Activated CD4-positive, alpha-beta T cell treated with anti-CD3 and anti-CD28 coated beads for 1 hour (primary cell): ENCODE data around the gene DCLK1.
"Not testable (repeated sequence)": the region's sequence is repeated elsewhere in the genome, so short reads cannot be mapped to it uniquely, and the experiment has no call there.

Source experiments
- DNase-seq: peaks from one replicate; pipeline ENCODE4 v3.0.0-alpha.2; 2020

DCLK1 gene

DNA sequence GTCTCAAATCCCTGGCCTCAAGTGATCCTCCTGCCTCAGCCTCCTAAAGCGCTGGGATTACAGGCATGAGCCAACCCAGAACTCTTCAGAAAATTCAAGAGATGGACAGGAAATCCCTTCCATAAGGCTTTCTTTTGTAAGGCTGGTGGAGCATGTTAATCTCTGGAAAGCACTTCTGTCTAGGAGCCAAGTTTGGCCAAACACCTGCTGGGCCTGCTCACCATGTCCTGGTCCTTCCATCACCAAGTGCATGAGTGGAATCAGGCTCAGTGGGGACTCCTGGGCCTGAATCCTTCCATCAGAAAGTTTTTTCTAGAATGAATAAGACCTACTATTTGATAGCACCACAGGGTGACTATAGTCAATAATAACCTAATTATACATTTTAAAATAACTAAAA is 148.0 kb downstream of the DCLK1 start:
- no peak for DNase-seq

DNA sequence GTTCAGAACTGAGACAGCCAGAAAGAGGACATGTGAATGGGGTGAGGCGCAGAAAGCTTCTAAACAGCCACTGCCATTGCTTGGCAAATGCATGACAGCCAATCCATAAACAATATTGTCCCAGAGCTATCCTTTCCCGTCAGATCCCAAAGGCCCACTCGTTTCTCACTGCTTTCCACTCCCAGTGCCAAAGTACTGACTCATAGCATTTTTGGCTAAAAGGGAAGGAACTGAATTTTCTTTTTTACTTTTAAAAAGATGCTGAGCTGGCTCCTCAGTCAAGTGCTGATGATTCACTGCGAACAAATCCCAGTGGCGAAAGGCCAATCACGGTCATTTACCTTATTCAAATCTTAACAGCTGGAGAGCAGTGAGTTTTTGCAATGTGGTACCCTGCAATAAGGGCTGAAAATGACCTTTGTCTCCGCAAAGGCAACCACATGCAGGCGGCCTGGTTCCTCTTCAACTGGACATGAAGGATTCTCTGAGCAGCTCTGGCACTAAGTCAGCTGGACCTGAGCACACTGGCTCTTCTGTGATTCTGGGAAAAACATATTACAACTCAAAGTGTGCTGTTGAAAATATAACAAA is 151.7 kb downstream of the DCLK1 start:
- no peak for DNase-seq

DNA sequence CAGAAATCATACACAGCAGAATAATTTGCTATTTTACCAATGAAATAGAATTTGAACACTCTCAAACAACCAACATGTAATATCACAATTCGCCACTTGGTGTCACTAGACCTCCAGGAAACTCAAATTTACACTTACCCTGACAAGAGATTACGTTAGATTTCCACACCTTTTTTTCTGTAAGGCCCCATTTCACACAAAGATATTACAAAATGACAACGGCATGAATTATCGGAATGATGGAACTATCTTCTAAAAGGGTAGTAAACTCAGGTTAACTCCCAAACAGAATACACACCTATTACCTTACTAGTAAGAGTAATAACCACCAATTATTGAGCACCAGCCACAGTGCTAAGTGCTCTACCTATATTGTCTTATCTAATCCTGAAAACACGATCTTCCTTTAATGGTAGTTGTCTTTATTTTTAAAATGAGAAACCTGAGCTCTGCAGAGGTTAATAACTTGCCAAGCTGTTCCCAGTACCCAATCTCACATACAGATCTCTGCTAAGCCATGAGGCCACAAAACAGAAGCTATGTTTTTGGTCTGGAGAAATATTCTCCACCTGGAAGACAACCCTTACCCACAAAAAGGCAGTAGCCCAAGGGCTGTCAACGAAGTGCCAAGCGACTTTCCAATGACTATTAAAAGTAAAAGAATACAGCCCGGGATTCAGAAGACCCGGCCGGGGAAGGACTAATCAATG is 152.4 kb downstream of the DCLK1 start:
- DNase-seq, result no peak

DNA sequence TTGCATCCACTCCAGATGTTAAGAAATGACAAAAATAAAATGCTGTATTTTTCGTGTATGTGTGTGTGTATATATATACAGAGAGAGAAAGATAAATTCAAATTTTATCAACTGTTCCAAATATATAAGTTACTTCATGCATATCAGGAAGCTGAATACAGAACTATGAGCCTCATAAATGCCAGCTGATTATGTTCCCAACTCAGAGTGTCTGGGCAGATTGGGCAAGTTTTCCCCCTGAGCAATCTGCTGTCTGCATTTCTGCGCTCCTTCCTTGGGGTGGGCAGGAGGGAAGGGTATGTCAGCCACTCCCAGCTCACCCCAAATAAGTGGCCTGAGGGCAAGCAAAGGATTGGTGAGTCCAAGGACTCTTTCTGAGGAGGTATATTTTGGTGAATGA is 154.1 kb downstream of the DCLK1 start:
- DNase-seq, result no peak

DNA sequence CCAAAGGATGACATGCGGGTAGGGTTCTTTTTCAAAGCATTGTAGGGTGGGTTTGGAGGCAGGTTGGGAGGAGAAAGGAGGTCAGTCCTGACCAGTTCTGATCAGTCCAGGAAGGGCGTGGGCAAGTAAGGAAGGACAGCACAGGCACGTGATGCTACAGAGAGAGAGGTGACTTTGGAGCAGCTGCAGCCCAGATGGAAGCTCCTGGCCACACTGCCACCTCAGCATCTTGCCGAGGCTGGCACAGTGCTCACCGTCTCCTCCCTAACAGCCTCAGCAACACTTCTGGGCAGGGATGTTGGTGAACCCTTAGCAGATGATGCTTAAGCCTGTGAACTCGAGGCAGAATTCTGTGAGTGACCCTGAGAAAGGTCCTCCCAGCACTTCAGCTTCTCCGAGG is 155.1 kb downstream of the DCLK1 start:
- DNase-seq, result no peak

DNA sequence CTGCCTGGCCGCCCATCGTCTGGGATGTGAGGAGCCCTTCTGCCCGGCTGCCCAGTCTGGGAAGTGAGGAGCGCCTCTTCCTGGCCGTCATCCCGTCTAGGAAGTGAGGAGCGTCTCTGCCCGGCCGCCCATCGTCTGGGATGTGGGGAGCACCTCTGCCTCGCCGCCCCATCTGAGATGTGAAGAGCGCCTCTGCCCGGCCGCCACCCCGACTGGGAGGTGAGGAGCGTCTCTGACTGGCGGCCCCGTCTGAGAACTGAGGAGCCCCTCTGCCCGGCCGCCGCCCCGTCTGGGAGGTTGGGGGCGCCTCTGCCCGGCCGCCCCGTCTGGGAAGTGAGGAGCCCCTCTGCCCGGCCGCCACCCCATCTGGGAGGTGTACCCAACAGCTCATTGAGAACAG is 164.2 kb downstream of the DCLK1 start:
- DNase-seq, result not testable (repeated sequence)

DNA sequence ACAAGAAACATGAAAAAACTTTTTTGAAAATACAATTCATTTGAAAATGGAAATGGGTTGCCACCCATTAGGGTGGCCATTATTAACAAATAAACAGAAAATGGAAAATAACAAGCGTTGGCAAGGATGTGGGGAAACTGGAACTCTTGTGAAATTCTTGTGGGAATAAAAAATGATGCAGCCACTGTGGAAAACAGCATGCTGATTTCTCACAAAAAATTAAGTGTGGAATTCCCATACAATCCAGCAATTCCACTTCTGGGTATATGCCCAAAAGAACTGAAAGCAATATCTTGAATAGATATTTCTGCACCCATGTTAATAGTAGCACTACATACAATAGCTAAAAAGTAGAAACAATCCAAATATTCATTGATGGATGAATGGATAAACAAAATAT is 165.2 kb downstream of the DCLK1 start:
- DNase-seq, result no peak

DNA sequence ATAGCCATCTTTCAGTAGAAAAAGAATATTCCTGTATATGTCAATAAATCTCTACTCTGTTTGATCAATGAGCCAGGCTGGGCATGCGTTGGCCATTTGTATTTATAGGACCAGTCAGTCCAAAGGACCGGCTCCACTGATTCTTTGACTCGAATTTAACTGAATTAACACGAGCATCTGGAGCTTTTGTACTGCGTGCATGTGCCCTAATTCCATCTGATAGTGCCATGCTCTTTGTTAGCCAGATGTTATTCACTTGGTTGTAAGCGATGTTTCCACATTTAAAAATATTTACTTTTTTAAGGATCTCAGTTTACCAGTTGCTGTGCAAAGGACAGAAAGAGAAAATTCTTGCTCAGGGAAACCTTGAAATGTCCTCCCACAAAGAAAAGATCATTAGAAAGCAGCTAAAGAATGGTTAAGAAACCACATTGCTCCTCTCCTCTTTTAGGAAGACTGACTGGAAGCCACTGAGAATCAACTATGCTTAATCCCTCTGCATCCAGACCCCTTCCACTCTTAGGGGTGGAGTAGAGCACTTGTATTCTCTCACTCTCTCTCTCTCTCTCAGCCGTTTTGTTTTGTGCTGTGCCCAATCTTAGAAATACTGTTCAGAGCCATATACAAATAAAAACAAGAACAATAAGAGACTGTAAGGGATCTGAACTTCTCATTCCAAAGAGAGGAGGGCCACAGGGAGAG is 165.8 kb downstream of the DCLK1 start:
- no peak for DNase-seq

DNA sequence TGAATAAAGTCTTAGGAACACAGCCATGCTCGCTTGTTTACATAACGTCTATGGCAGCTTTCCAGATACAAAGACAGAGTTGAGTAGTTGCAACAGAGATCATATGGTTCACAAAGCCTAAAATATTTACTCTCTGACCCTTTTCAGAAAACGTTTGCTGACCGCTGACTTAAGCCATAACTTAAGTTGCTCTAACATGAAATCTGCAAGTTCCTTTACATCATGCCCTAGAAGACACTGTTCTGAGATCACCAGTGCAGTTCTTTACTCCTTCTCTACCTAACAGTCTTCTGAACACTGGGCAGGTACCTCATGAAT is 166.4 kb downstream of the DCLK1 start:
- DNase-seq, result no peak

DNA sequence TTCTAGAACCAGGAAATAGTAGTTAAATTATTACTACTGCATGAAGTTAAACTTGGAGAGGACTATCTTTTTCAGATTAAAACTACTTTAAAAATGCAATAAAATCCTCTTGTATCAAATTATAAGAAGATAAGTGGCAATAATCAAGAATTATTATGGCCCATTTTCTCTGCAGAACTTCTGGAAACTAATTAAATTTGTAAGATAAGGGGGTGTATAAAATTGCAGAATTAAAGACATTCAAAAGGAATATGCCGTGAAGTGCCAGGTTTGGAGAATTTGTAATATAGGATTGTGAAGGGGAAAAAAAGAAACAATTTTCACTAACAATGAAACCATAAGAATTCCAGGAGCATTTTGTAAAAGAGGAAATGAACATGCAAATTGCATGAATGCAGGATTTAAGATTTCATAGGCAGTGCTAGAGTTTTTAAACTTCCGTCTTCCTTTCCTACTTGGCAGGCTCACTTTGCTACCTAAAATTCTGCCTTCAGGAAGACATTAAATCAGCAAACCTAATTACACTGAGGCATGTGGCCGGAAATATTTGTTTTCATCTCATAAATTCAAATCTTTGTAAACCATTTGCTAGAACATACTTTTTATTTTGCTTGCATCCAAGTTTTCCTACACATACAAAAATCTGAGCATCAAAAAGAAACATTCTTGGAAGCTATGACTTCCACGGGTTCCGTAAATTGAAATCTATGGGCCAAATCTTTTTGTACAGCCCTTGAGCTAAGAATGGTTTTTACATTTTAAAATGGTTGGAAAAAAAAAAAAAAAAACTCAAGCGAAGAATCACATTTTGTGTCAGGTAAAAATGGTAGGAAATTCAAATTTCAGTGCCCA is 166.9 kb downstream of the DCLK1 start:
- no peak for DNase-seq

DNA sequence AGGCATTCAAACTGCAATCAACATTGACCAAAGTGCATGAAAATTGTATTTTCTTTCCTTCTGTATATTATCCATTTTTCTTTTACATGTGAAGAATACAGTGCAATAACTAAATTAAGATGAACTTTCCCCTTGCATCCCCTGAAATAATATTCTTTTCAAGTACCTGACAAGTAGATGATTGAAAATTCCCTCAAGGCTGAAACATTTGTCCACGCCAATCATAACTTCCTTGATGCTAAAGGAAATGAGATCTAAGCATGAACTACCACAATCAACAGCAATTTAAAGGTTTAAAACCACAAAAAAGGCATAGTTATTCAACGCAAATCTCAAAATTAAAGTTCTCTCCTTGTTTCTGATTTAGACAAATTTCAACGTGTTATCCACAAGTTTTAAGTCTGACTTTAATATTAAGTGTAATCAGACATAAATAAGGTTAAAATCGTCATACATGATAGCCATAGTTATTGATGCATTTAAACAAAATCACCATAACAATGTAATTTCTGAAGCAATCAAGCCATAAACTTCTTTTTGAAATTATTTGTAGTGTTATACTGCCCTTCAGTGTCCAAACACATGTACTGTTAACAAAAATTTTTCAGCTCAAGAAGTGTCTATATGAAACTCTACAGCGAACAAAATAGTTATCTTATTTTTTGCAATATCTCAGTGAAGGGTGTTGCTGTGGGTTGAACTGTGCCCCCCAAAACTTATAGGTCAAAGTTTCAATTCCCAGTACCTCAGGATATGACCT is 169.5 kb downstream of the DCLK1 start:
- DNase-seq, result no peak

DNA sequence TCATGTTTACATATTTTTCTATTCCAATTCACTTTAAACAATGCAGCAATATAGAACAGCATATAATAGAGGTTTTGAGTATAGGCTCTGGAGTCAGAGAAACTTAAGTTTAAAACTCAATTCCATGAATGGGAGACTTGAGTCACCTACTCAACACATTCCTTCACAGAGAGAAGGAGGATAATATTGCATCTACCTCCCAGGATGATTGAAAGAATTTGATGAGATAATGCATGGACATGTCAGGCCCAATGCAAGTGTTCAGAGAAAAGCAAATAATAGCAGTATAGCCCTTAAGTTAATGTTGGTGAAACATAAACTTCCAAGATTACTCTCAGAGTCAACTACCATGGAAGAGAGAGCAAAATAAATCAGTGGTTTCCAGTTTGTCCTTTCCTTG is 170.2 kb downstream of the DCLK1 start:
- DNase-seq, result no peak

DNA sequence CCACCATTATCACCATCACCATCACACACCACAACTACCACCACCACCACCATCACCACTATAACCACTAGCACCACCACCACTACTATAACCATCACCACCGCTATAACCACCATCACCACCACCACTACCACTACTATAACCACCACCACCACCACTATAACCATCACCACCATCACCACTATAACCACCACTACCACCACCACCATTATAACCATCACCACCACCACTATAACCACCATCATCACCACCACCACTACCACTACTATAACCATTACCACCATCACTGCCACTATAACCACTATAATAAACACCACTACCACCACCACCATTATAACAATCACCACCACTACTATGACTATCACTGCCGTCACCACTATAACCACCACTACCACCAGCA is 173.2 kb downstream of the DCLK1 start:
- no peak for DNase-seq

DNA sequence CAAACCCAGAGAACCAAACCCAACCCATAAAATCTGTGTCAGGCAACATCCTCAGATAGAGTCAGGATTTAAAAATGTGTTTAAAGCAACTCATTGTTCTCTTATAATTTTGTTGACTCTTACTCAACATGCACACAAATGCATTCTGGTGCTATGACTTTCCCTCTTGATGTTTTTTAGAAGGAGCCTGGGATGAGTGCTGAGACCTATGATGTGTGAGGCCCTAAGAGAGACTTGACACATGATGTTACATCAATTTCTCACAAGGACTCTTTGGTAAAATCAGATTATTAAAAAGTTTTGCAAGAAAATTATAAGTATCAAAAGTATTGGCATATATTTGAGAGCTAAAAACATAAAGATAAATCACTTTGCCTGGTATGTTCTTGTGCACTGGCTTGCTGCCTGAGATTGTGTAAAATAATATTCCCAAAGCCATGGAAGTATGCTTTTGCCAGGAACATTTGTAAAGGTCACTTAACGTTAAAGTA is 173.9 kb downstream of the DCLK1 start:
- no peak for DNase-seq

DNA sequence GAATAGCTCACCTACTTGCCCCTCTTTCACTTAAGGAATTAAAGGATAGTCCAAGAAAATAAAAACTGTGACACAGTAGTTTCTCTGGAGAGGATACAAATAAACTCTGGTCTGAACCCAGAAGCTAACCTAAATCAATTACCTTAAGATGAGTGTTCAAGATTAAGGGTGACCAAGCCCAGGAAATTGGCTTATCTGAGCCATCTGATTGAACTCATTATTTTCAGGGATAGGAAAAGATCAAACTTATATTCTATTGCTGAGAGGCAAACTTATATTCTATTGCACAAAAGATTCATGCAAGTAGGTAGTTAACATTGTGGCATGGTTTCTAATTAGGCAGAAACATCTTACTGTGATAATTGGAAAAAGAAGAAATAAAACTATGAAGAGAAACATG is 175.1 kb downstream of the DCLK1 start:
- no peak for DNase-seq

DNA sequence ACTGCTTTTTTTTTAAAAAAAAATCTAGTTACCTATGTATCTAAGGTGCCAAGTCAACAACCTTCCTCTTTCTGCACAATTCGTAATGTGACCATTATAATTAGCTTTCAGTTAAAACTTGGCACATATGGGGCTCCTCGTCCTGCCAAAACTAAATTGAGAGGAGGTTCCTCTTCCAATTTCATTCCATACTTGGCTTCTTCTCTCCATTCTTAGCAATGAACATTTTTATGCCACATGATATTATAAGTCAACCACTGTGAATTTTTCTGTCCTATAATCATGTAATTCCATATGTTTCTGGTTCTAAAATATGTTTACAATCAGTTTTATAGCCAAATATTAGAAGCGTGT is 177.0 kb downstream of the DCLK1 start:
- no peak for DNase-seq

DNA sequence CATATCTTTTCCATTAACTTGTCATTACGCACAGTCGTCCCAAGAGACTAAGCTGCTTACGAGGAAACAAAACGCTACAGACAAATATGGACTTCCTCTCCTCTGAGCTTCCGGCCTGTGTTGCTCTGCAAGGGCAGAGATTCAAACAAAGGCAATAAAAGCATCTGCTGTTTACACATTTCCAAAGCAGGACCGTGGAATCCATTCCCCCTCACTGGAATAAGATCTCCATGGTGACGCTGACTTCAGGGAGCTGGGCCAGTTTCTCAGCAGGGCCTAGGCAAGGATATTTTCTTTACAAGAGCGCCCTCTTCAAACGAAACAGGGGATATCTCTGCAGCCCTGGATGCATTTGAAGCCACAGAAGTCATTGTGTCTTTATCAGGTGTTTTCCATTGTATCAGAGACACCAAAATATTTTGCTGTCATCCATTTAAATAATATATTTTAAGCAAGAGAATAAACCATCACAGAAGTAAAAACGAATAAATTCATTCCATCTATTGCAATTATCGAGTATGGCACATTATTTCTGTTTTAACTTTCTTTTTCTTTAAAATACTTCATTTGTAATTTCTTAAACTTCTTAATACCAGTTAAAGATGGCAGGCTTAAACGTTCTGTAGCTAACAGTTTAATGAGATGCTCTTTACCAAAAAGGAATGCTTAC is 177.5 kb downstream of the DCLK1 start:
- DNase-seq, result no peak

DNA sequence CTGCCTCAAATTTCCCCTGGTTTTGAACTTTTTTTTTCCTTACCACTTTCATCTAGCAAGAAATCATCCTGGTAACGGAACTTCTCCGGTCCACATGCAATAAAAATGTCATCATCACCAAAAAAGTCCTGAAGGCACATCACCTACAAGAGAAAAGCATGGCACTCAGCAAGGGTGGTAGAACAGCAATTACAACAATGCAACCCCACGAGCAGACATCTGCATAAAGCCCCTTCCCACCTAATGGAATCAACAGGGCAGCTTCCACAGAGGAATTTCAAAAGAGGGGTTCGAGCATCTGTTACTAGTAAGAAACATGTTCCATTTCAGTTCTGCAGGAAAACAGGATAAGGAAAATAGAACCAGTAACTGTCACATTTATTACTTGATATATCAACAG is 183.9 kb downstream of the DCLK1 start:
- DNase-seq, result no peak

DNA sequence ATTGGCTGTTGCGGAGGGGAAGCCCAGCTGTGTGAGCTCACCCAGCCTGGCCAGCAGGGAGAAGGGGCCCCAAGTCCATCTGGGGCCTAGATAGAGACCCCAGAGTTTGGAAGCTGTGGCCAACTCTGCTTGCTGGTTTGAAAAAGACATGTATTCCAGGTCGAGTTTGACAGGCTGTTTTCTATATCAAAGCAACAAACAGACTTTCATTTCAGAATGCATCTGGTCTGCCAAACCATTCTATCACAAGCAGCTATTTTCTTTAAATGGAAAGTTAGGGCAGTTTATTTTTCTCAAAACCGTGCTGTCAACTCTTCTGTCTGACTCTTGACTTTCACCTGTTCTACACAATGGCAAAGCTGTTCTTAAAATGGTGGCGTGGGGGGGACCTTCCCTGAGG is 185.8 kb downstream of the DCLK1 start:
- DNase-seq, result no peak

DNA sequence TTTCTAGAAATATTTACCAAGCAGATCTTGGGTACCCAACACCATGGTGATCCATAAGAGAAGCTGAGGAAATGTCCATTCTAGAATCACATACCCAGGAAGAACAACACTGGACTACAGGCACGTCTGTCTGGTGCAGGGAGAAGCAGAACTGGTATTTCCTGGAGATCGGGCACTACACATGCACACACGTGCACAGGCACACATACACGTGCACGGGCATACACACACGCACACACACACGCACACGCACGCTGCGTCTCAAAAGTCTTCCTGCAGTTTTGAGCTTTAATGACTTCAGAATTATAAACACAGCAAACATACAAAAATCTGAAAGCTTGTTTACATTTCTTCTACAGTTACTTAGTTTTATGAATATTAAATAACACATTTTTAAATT is 189.8 kb downstream of the DCLK1 start:
- no peak for DNase-seq

DNA sequence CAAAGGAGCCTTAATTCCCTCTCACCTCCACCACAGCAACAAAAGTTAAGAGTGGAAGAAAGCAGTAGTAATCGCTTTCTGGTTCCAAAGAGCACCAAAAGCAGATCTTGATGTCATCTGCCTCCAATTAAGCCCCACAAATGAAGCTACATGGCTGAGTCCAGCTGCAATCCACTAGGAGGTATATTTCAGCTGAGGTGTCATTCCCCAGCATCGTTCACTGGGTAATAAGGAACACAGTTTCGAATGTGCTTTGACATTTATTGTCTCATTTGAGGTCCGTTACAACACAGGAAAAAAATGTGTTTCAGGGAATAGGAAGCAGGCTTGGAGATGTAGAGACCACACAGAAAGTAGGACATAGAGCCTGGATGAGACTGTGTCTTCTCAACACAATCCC is 190.4 kb downstream of the DCLK1 start:
- no peak for DNase-seq

DNA sequence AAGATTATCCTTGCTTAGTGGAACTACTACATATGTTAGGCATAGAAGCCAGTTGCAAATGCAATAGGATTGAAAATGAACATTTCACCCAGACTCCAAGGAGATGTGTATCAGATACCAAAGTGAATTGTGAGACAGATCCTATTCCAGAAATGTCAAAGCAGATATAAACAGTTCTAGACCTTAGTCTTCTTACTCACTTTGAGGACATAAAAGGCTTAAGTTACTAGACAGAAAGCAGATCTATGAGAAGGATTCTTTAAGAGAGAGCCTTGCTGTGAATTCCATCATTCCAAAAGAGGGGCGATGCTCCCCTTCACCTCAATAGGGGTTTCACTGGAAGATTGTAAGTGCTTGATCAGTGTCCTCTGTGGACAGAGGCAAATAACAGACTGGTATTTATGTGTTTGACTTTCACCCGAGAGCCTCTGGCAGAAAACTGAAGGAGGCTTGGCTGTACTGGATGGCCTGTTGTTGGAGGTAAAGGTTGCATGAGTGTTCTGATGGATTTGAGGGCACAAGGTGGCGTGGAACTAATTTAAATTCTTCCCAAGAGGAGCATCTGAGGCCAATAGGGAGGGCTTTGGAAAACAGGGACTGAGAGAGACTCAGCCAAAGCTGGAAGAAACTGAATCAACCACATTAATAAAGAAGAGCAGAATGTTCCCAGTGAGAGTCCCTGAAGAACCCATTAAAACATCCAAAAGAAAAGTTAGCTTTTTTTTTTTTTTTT is 194.8 kb downstream of the DCLK1 start:
- DNase-seq, result no peak
